Activated gamma-delta T cell treated with anti-CD3 and anti-CD28 coated beads, Interleukin-2, amount 50 U/mL, for 16 hours (primary cell): ENCODE results near the gene JAZF1.
"Not testable (repeated sequence)": the region's sequence is repeated elsewhere in the genome, so short reads cannot be mapped to it uniquely, and the experiment has no call there.

Experiments
- DNase-seq: peaks from one replicate; pipeline ENCODE4 v3.0.0-alpha.2; 2020; ENCODE audit warnings: low read depth

Gene JAZF1

DNA sequence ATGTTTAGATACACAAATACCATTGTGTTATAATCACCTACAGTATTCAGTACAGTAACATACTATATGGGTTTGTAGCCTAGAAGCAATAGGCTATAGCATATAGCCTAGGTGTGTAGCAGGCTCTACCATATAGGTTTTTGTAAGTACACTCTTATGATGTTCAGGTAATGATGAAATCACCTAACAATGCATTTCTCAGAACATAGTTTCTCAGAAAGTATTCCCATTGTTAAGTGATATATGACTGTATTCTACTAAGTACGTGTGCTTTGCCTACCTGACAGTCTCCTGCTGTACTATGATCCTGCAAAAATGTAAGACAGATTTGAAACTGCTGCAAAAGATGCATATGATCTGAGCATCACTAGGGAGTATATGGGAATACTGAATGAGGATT lies 137.9 kb downstream of the JAZF1 start:
- no peak for DNase-seq

DNA sequence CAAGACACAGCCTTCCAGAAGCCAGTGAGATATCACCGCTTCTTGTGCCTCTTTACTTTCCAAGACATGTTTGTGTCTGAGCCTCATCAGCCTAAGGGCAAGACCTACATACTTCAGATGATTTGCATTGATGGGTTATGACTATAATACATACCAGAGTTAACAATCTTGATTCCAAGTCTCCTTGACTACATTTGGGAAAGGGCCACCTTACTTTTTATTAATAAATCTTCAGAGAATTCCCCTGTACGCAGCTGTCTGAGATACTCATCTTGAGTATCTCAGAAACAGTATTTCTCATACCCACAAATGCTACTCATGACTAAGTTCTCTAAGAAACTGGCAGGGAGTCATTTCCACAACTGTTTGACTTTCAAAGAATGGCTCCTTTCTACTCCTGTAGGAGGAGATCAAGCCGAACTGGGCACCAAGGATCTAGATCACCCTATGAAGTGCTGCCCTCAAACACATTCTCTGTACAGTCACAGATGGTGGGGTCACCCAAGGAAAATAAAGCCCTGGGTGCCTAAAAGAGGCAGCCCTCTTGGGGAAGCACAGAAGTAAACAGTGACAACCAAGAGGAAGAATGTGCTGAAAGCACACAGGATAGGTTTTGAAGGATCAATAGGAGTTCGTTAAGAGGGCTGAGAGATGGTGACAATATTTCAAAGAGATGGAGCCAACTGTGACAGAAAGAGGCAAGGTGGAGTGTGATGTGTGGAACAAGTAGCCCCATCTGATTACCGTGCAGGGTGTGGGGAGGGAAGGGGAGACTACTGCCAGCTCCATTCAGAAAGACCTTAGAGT lies 138.9 kb downstream of the JAZF1 start:
- DNase-seq: no peak

DNA sequence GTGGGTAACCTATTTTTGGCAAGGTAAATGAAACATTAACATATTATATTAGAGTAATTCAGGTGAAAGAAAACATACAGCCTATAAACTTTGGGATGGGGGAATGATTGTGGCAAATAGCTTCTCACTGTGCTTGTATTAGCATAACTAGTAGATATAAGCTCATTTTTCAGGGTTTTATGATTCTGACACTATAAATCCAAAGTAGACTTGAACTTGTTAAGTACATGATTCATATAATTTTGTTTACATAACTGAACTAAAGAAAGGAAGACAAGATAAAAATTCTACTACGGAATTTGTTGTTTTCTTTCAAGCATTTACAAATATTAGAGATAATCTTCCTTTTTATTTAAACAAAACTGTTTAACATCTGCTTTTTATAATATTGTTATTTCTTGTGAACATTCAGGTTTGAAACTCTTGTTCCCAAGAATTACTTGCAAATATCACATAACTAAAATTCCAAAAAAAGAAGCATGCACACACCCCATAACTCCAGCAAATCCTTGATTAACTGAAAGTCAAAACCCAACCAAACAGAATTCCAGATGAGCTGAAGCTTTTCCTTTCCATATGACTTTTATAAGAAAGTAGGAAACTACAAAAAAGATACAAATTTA lies 142.3 kb downstream of the JAZF1 start:
- DNase-seq: no peak

DNA sequence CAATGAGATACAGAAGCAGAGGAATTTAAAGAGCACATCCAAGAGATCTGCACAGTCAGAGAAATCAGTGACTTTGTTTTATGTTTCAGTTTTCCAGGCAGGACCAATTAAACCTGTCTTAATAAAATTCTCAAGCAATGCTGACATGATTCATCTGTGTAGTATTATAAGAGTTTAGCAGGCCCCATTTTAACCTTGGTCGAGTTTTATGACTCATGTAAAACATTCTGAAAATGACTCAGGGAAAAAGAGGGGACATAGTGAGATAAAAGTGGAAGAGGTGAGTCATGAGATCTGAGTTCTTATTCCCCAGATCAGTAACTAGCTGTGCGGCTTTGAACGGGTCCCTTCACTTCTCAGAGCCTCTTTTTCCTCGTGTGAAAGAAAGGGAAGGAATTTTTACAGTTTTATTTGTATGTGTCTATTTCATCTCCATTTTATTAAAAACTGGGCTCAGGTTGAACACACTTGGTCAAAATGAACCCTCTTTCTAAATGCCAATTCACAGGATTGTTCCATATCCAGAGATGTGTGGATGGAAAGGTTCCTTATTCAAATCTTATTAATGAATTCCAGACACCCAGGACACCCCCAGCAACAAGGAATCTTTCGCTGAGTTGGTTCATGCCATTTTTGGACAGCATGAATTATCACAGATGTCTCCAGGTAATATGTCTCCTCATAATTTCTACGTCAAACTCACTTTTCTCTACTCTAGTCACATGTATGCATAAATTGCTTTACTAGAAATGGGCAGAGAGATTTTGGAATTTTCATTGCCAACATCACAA lies 143.2 kb downstream of the JAZF1 start:
- DNase-seq: no peak

DNA sequence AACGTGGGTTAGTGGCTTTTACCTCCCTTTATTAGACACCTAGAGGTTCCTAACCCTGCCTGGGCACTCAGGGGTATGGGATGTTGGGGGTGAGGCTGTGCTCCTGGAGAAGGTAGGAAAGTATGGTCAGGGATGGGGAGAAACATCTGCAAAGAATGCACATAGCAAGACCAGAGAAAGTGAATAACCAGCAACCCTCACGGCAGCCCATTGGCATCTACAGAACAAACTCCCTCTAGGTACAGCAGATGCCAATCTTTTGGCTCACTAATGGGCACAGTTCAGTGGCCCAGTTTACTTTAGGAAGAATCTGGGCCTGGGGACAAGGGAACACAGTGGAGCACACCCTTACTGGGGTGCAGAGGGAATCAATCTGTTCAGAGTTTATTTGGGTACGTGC lies 143.9 kb downstream of the JAZF1 start:
- DNase-seq: no peak

DNA sequence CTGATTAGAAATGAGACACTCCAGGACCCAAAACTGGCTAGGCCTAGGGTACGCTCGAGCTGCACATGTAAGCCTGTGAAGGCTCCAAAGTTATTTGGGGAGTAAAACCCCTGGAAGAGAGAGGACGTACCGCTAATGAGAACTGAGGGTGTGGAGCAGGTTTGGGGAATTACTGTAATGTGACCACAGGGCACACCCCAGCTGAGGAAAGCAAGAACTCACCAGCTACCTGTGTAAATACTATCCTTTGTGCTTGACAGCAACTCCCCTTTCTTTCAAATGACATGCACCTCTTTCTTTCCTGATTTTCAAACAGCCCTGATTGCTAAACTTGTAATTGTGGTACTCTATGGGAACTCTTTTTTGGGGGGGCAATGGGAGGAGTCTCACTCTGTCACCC lies 147.2 kb downstream of the JAZF1 start:
- no peak for DNase-seq

DNA sequence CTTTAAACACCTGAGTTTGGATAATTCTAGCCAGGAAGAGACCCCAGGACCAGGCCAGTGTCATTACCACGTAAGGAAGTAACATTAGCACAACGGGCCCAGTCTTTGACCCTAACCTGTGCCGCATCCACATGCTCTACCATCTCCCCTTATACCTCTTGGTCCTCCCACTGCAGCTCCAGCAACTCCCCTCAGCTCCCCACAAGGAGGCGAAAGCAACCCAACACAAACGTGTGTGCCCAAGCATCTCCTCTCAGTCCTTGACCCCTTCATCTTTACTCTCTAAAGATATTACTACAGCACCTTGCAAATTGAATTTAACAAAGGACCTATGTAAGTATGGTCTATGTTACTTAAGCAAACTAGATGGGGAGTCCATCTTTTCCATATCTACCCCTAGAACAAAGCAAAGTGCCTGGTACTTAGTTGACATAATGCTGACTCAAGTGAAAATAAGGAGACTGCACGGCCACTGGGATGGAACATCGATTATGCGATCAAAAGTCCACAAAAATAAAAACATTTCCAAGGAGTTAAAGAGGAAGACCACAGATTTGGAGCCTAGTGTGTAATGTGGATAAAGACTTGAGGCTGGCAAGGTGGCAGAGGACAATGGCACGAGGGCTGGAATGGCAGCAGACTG lies 147.7 kb downstream of the JAZF1 start:
- DNase-seq: no peak

DNA sequence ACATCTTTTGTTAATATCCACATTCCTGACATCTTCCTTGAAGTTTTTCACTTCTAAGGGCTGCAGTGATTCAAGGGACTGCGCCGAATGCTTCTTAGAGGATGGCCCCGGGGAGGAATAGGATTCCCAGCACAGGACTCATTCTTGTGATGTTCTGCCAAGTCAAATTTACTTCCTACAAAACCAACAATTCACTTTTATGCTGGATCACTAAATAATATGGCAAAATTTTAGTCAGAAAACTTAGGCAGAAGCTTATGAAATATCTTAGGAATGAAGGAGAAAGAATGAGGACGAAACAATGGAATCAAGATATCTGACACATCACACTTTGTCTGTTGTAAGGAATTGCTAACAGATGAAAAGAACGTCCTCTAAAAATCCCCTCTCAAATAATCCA lies 151.5 kb downstream of the JAZF1 start:
- DNase-seq: no peak

DNA sequence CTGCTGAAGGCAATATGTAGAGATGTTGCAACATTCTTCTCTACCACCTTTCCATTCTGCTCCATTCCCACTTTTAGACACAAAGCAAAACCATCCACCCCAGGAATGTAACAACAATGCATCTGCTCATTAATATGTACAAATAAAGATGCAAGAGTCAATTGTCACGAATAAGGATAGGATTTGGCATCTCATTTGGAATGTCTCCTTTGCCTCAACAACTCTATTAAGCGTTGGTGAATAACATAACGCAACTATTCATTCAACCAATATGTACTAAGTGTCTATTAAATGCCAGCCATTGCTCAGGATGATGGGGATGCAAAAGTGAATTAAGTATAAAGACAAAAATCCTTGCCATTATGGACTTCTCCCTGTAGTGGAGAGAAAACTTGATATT lies 152.1 kb downstream of the JAZF1 start:
- DNase-seq: no peak

DNA sequence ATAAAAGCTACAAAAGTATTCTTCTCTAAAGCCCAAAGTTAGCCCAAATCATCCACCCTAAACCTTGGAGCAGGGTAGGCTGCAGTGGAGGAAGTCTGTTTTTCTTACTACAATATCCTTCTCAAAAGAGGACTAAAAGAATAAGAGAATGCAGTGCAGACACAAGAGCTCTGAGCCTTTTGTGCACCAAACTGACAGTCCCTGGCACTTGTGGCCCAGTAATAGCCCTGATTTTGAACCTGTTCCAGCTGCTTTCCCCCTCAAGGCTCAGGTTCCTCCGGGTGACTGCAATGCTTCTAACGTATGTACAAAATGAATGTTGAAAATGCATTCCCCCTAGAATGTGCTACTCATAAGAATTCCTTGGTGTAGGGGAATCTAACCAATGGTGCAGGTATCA lies 154.4 kb downstream of the JAZF1 start:
- no peak for DNase-seq

DNA sequence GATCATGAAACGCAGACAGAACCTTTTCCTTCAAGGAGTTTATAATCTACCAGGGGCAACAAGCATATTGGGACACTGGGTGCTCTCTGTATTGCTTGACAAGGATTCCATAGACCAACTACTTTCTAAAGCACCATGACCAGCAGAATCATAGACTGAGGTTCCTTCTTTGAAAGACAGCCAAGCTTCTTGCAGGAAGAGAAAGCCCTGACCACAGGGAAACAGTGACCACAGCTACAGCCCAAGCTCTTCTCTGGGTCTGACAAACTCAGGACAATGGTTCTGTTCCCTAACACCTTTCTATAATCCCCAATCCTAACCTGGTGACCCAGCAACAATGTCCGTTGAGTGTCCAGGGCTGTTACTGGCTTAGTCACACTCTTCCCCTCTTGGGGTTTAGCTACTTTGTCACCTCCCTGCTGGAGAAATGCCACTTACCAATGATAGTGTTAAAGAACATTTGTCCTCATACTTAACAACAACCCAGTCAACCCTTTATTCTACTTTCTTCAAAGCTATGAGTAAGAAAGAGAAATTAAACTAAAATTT lies 155.7 kb downstream of the JAZF1 start:
- DNase-seq: no peak

DNA sequence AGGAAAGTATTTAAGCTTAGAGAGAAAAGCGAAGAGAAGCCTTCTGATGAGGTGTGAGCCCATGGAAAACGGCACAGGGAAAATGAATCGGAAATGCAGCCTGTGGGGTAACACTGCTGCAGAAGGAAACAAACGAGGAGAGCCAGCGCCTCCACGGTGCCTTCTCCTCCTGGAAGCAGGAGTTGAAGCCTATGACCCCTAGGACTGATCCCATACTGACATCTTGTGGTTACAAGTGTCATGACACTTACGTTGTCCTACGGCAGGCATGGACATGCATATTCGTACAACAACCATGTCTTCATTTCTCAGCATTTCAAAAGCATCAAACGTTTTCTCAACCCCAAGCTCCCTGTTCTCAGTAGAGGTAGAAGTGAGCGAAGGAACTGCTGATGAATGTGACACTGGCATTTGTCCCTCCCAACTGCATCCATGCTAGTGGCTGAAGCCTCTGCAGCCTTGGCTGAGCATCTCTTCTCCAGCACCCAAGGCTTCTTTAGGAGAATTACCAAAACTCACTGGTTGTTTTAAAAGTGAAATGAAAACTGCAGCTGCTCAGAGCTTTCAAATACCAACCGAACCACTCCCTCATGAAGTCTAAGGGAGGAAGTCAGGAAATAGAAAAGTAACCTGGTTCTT lies 160.2 kb downstream of the JAZF1 start:
- DNase-seq: no peak

DNA sequence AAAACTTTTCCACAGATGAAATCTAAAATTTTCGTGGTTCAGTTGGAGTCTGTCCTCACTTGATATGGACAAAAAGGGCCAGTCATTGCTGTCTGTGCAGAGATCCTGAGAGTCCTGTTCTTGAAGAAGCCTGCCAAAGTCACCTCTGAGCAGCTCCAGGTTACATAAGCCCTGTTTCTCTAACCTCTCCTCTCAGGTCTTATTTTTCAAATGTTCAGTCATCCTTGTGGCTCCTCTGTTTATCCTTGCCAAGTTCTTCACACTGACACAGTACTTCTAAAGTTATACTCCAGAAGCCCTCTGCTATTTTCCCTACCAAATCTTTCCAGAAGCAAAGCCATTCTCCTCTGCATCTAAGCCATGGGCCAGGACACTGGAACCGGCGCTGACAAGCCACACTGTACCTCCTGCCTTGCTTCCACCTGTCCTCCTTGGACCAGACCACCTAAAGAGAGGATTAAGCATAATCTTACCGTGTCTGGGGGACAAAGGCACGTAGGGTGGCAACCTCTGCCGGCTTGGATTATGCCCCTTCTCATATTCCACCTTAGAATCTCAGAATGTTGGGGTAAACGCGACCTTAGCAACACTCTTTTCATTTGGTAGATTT lies 161.6 kb downstream of the JAZF1 start:
- DNase-seq: no peak

DNA sequence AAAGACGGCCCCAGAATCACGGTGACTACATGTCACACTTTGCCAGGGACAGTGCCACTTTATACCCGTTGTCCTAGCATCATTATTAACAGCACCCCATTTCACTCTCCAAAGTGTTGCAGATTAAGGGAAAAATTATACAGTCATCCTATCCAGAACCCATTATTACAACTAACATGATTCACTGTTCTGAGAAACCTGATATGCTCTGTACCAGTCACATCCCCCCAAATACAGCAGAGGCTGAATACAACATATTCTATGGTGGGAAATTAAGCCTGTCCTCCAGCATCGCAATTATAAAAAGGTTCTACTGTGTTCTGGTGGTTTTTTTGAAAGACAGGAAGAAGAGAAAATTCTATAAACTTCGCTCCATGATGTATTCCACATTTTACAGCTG lies 162.1 kb downstream of the JAZF1 start:
- no peak for DNase-seq

DNA sequence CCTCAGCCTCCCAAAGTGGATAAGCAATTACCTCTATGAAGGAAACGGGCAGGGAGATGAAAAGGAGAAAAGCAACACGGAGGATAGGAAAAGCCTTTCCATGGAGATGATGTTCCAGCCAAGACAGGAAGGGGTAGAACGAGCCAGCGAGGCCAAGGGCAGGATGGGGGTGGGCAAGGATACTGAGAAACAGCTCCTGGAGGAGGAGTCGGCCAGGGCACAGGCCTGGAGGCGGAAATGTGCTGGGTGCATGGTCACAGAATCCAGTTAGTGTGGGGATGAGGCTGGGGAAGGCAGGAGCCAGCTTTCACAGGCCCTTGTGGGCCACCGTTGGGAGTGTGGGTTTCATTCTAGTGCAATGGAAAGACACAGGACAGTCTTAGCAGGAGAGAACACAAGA lies 162.6 kb downstream of the JAZF1 start:
- no peak for DNase-seq

DNA sequence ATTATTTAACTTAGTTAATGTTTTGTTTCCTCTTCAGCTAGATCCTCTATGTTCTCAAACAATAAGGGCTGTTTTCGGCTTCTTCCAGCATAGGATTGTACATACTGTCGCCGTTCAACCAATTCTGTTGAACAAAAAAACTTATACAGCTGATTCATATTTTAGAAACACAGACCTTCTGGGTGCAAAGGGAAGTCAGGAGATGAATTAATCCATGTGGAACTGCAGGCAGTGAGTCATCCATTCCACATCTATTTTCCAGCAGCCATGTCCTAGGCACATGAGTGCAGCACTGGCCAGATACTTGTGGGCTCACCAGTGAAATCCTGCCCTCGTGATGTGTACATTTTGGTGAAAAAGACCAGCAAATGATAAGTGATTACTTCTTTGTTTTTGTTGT lies 163.2 kb downstream of the JAZF1 start:
- no peak for DNase-seq

DNA sequence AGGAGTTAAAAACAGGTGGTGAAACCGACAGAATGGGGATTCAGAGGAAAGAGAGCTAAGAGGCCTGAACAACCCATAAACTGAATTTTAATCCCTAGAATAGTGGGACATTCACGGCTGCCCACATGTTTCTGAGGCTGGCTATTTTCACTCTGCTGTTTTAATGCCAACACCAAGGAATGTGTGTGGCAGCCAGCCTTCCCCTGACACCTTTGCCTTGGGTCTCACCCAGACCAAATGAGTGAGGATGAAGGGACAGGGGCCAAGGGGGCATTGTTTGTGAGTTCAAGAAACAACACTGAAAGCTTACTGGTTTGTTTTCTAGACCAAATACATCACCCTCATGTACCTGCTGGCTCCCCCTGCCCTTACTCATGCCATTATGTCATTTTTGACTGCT lies 164.3 kb downstream of the JAZF1 start:
- no peak for DNase-seq

DNA sequence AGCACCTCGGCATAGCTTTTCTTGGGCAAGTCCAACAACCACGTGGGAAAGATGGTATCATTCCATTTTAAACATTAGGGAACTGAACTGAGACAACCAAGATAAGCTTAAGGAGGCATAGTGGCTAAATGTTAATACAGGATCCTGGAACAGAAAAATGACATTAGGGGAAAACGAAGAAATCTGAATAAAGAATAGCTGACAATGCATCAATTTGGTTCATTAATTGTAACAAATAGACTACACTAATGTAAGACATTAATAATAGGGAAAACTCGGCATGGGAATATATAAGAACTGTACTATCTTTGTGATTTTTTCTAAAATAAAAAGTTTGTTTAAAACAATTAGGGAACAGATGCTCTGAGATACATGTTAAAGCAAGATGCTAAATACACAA lies 165.4 kb downstream of the JAZF1 start:
- no peak for DNase-seq

DNA sequence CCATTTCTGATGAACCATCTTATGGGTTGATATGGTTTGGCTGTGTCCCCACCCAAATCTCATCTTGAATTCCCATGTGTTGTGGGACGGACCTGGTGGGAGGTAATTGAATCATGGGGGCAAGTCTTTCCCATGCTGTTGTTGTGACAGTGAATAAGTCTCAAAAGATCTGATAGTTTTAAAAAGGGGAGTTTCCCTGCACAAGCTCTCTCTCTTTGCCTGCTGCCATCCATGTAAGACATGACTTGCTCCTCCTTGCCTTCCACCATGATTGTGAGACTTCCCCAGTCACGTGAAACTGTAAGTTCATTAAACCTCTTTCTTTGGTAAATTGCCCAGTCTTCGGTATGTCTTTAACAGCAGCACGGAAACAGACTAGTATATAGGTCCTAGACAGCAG lies 166.3 kb downstream of the JAZF1 start:
- DNase-seq: not testable (repeated sequence)

DNA sequence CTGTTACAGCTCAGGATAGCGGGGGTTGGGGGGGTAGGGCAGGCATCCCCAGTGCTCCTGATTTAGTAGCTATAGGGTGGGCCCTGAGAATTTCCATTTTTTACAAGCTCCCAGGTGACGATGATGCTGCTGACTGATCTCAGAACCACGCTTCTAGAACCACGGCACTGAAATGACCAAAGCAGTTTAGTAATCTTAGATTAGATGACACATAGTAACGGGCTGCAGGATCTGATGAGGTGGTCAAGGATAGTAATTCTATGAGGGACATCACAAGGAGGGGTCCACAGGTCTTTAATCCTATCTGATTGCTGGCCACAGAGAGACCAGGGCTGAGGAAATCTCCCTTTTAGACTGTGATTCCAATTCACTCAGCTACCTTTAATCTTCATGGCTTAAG lies 167.2 kb downstream of the JAZF1 start:
- DNase-seq: no peak

DNA sequence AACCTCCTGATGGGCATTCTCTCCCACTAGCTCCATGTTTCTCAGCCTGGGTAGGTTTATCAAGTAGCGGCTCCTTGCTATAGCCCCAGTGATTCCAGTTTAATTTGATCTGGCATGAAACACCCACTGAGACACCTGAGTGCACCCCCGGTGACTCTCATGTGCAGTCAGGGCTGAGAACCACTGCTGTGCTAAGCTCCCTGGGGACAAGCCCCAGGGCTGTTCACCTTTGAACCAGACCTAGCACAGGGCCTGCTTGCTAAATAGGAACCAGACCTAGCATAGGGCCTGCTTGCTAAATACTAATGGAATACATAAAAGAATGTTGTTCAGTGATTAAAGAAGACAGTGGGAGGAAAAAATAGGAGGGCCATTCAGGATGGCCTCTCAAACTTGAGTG lies 167.6 kb downstream of the JAZF1 start:
- DNase-seq: no peak
